H1 (cell line): ENCODE results near the gene SYPL1. TPM values are rescaled to one million over a fixed set of nuclear protein-coding genes. Genes with fewer than 3 reads are reported as not detected.

Experiments used
- CTCF ChIA-PET: fragments of 300-600 bp; sonication (Branson Sonifier 250); formaldehyde crosslinking; loops from one replicate; lab custom pipeline; 2021; ENCODE audit not compliant: partially characterized antibody; lab: Charles Lee
- POLR2A ChIA-PET: fragments of 300-600 bp; sonication (Branson Sonifier 250); formaldehyde crosslinking; loops from one replicate; lab custom pipeline; 2021; ENCODE audit warnings: inconsistent platforms; ENCODE audit not compliant: partially characterized antibody; lab: Charles Lee
- DNase-seq, 2 experiments: peaks; one replicate each; pipeline versions ENCODE4 v3.0.0 to v3.0.0-alpha.2; 2010 to 2022; ENCODE audit warnings: low spot score in 2 of 2, low read depth in 1 of 2, mixed read lengths in 1 of 2
- FAIRE-seq: peaks from 2 replicates; lab custom pipeline; 2011; peaks lifted over from hg19 to GRCh38; lab: Jason Lieb, UNC
- H2AFZ ChIP-seq: 2 replicates; pipeline ENCODE4 v1.8.1; 2012; ENCODE audit warnings: low read length, inconsistent platforms
- H2AK5ac ChIP-seq: 2 replicates; pipeline ENCODE4 v1.6.1; 2013; ENCODE audit warnings: low read depth, low read length
- H2BK120ac ChIP-seq: replicated peaks from 2 replicates; pipeline ENCODE3; 2013; ENCODE audit warnings: low read depth, low read length, inconsistent platforms
- H2BK12ac ChIP-seq: 2 replicates; pipeline ENCODE4 v1.6.1; 2013; ENCODE audit warnings: low read depth, low read length
- H2BK15ac ChIP-seq: 2 replicates; pipeline ENCODE4 v1.6.1; 2013; ENCODE audit warnings: low read length
- H2BK20ac ChIP-seq: 2 replicates; pipeline ENCODE4 v1.6.1; 2013; ENCODE audit warnings: low read length
- H2BK5ac ChIP-seq: 2 replicates; pipeline ENCODE4 v1.6.1; 2013; ENCODE audit warnings: low read depth, low read length
- H3K14ac ChIP-seq: 2 replicates; pipeline ENCODE4 v1.6.1; 2013; ENCODE audit warnings: inconsistent platforms; ENCODE audit not compliant: insufficient read length
- H3K18ac ChIP-seq: 2 replicates; pipeline ENCODE4 v1.6.1; 2013; ENCODE audit warnings: low read length; ENCODE audit errors: extremely low read depth
- H3K23ac ChIP-seq: 2 replicates; pipeline ENCODE4 v1.6.1; 2013; ENCODE audit warnings: inconsistent platforms; ENCODE audit not compliant: insufficient read length
- H3K23me2 ChIP-seq: 2 replicates; pipeline ENCODE4 v1.6.1; 2013; ENCODE audit warnings: low read depth, low read length
- H3K27ac ChIP-seq: 2 replicates; pipeline ENCODE4 v1.6.1; 2011; ENCODE audit warnings: low read depth, low read length, inconsistent platforms
- H3K27me3 ChIP-seq, 4 experiments: replicated peaks in 1 of 4; 1 replicate in 1 of 4; 2 replicates in 3 of 4; pipeline versions ENCODE4 v1.6.1 to v1.8.1; 2011 to 2013; ENCODE audit warnings: low read length in 3 of 4, mild to moderate bottlenecking in 3 of 4, inconsistent platforms in 2 of 4, mixed read lengths in 2 of 4, moderate library complexity in 1 of 4; ENCODE audit not compliant: control insufficient read depth in 3 of 4, insufficient read depth in 3 of 4; ENCODE audit errors: extremely low read depth in 1 of 4
- H3K36me3 ChIP-seq, 4 experiments: 2 replicates each; pipeline versions ENCODE4 v1.6.1 to v1.8.1; 2011 to 2013; ENCODE audit warnings: mild to moderate bottlenecking in 4 of 4, low read length in 3 of 4, moderate library complexity in 2 of 4, control low read depth in 1 of 4, inconsistent platforms in 1 of 4; ENCODE audit not compliant: insufficient read depth in 4 of 4, control insufficient read depth in 2 of 4
- H3K4ac ChIP-seq: replicated peaks from 2 replicates; pipeline ENCODE3; 2013; ENCODE audit warnings: low read length, low read depth, mixed read lengths, inconsistent platforms; ENCODE audit not compliant: insufficient read length
- H3K4me1 ChIP-seq, 4 experiments: replicated peaks in 1 of 4; 1 replicate in 1 of 4; 2 replicates in 3 of 4; pipeline versions ENCODE4 v1.6.1 to v1.8.1; 2011 to 2013; ENCODE audit warnings: low read length in 3 of 4, inconsistent platforms in 2 of 4, mixed read lengths in 1 of 4; ENCODE audit not compliant: insufficient read depth in 4 of 4, control insufficient read depth in 3 of 4
- H3K4me2 ChIP-seq, 2 experiments: 2 replicates each; pipeline versions ENCODE4 v1.6.1 to v1.8.1; 2011 to 2013; ENCODE audit warnings: low read depth in 2 of 2, low read length in 2 of 2, control low read depth in 1 of 2, inconsistent platforms in 1 of 2, mild to moderate bottlenecking in 1 of 2; ENCODE audit not compliant: insufficient read depth in 1 of 2
- H3K4me3 ChIP-seq, 4 experiments: fragments of 200-600, 300-600 bp in 1 of 4; sonication (generic), shearing (Covaris generic), sonication (Bioruptor Twin) in 1 of 4; 2 replicates each; pipeline versions ENCODE4 v1.5.1 to v1.8.1; 2011 to 2016; ENCODE audit warnings: low read length in 4 of 4, low read depth in 3 of 4, control low read depth in 2 of 4, inconsistent platforms in 2 of 4, mild to moderate bottlenecking in 2 of 4, mixed read lengths in 1 of 4, moderate library complexity in 1 of 4; ENCODE audit not compliant: insufficient read depth in 2 of 4; ENCODE audit errors: extremely low read depth in 1 of 4
- H3K56ac ChIP-seq: replicated peaks from 2 replicates; pipeline ENCODE3; 2013; ENCODE audit warnings: low read depth, mild to moderate bottlenecking, mixed read lengths, low read length, inconsistent platforms; ENCODE audit not compliant: insufficient read length
- H3K79me1 ChIP-seq: 2 replicates; pipeline ENCODE4 v1.6.1; 2013; ENCODE audit warnings: low read depth, low read length, control low read depth
- H3K79me2 ChIP-seq, 2 experiments: 2 replicates each; pipeline versions ENCODE4 v1.6.1 to v1.8.1; 2012 to 2013; ENCODE audit warnings: low read length in 2 of 2, mild to moderate bottlenecking in 2 of 2, inconsistent platforms in 1 of 2; ENCODE audit not compliant: insufficient read depth in 2 of 2, control insufficient read depth in 1 of 2
- H3K9ac ChIP-seq, 4 experiments: replicated peaks in 1 of 4; 1 replicate in 1 of 4; 2 replicates in 3 of 4; pipeline versions ENCODE4 v1.6.1 to v1.8.1; 2011 to 2013; ENCODE audit warnings: low read depth in 3 of 4, low read length in 3 of 4, control low read depth in 2 of 4, mild to moderate bottlenecking in 2 of 4, moderate library complexity in 2 of 4, inconsistent platforms in 1 of 4; ENCODE audit errors: extremely low read depth in 1 of 4
- H3K9me3 ChIP-seq, 2 experiments: 2 replicates each; pipeline versions ENCODE4 v1.6.1 to v1.8.1; 2012 to 2013; ENCODE audit warnings: mild to moderate bottlenecking in 2 of 2, moderate library complexity in 2 of 2, control low read depth in 1 of 2, inconsistent platforms in 1 of 2, low read depth in 1 of 2, low read length in 1 of 2, mixed read lengths in 1 of 2; ENCODE audit not compliant: insufficient read depth in 2 of 2
- H4K20me1 ChIP-seq, 2 experiments: replicated peaks in 1 of 2; 2 replicates each; pipeline versions ENCODE3 to v1.8.1; 2011 to 2013; ENCODE audit warnings: inconsistent platforms in 2 of 2, low read length in 2 of 2, mild to moderate bottlenecking in 1 of 2; ENCODE audit not compliant: insufficient read depth in 2 of 2, control insufficient read depth in 1 of 2
- H4K5ac ChIP-seq: 2 replicates; pipeline ENCODE4 v1.6.1; 2013; ENCODE audit warnings: low read length, low read depth, mixed read lengths, inconsistent platforms; ENCODE audit not compliant: insufficient read length
- H4K8ac ChIP-seq: 2 replicates; pipeline ENCODE4 v1.8.0; 2013; ENCODE audit warnings: mild to moderate bottlenecking, moderate library complexity, low read length, inconsistent platforms; ENCODE audit not compliant: insufficient read depth; ENCODE audit errors: extremely low read depth
- H4K91ac ChIP-seq: replicated peaks from 2 replicates; pipeline ENCODE3; 2013; ENCODE audit warnings: low read length, mixed read lengths, inconsistent platforms; ENCODE audit not compliant: insufficient read length
- CTCF ChIP-seq, 3 experiments: IDR thresholded peaks; 1 replicate in 2 of 3; 2 replicates in 1 of 3; pipeline versions ENCODE4 v1.5.1 to v1.6.1; 2011; ENCODE audit warnings: low read length in 3 of 3, mild to moderate bottlenecking in 3 of 3, inconsistent platforms in 2 of 3, low read depth in 1 of 3, moderate library complexity in 1 of 3; ENCODE audit not compliant: insufficient read depth in 1 of 3; ENCODE audit errors: control extremely low read depth in 1 of 3
- EGR1 ChIP-seq: IDR thresholded peaks from 2 replicates; pipeline ENCODE4 v1.6.1; 2011; ENCODE audit warnings: low read depth, low read length, borderline replicate concordance
- RAD21 ChIP-seq, 2 experiments: IDR thresholded peaks in 1 of 2; conservative IDR thresholded peaks in 1 of 2; 2 replicates each; pipeline ENCODE4 v1.6.1; 2011; ENCODE audit warnings: low read depth in 2 of 2, low read length in 2 of 2, improper control_type of control experiment in 1 of 2, inconsistent platforms in 1 of 2, mild to moderate bottlenecking in 1 of 2, moderate library complexity in 1 of 2
- WGBS, 2 experiments: shearing (Covaris generic) in 1 of 2; methylation state at CpG; one replicate each; pipeline versions ENCODE4 v1.1.6 to v1.1.7; 2013 to 2015; ENCODE audit warnings: low lambda C conversion rate in 2 of 2, mixed read lengths in 2 of 2, inconsistent platforms in 1 of 2, low coverage in 1 of 2, missing lambda C conversion rate in 1 of 2; ENCODE audit not compliant: insufficient replicate concordance in 2 of 2, insufficient coverage in 1 of 2, insufficient read length in 1 of 2; ENCODE audit errors: extremely low coverage in 1 of 2, missing lambda C conversion rate in 1 of 2; 5-methylcytosine and 5-hydroxymethylcytosine counted together
- polyA plus RNA-seq, 7 experiments: library from polyadenylated mRNA; depleted of rRNA in 3 of 7; stranded (reverse) in 5 of 7; unstranded in 2 of 7; fragments of >200 nt in 5 of 7; fragments of 200-250 nt in 2 of 7; gene quantifications; 1 replicate in 5 of 7; 2 replicates in 1 of 7; 4 replicates in 1 of 7; pipeline versions ENCODE4 v1.2.1 to v1.2.3, GENCODE V29; 2011 to 2013; ENCODE audit warnings: missing spikeins in 2 of 7, mixed read lengths in 2 of 7
- total RNA-seq: library from RNA; stranded (reverse); fragmentation: NEBNext Ultra II Directional; extraction: Animal tissue kit (Norgen Biotek cat#: 25700); gene quantifications from 2 replicates; pipeline ENCODE4 v1.2.1, GENCODE V29; 2021

Gene SYPL1
- total and polyA plus RNA-seq, 2 of the 8 experiments (the other 6 are each of a cell fraction or from before 2014, with no cell fraction given) = 44.9 to 57.7 TPM

GRCh38 chr7:106041140-106041717 lies 70.9 kb downstream of the SYPL1 start:
- H3K23me2 ChIP-seq = no peaks in the 10 kb centered on the region
- H3K18ac ChIP-seq = no peak overlapping the region
- H2BK5ac ChIP-seq = no peak overlapping the region
- H3K56ac ChIP-seq = no peak overlapping the region
- no peak overlapping the region for H2BK20ac ChIP-seq
- no peak overlapping the region for H3K4ac ChIP-seq
- POLR2A ChIA-PET = interaction anchor here (0.9 kb wide), 1 partner anchor 14 kb away, joined by 3 read pairs; no protein-coding TSS in a partner anchor
- H2BK12ac ChIP-seq = peak overlapping the region; percentile 82; the same call in 1 of the 2 replicates
- H2AK5ac ChIP-seq = no peak overlapping the region
- peak overlapping the region; percentile 66; the same call in 1 of the 2 replicates for H2BK15ac ChIP-seq
- H2BK120ac ChIP-seq = no peak overlapping the region
- H3K27me3 ChIP-seq = no peaks in the 10 kb centered on the region
- no peak overlapping the region for H3K23ac ChIP-seq
- no peak overlapping the region for H3K27ac ChIP-seq
- peak in 1 of 2 experiments; percentile 80 for DNase-seq
- H3K4me2 ChIP-seq = no peak overlapping the region
- H3K9ac ChIP-seq = no peak overlapping the region
- no peak overlapping the region for H4K5ac ChIP-seq
- H4K8ac ChIP-seq = no peak overlapping the region
- peaks cover 0 to 7% (median 0%) of the 10 kb centered on the region in 4 experiments; a peak in 3 of 7 replicates for H3K4me1 ChIP-seq
- no peak overlapping the region for H3K4me3 ChIP-seq
- CTCF ChIA-PET = interaction anchor here (0.6 to 13.5 kb wide), 64 partner anchors 10 to 455 kb away, joined by 3 to 265 read pairs (median 5); partner anchors contain the start of genes ATXN7L1 and CDHR3
- no peaks in the 10 kb centered on the region for H3K79me2 ChIP-seq
- H3K14ac ChIP-seq = no peak overlapping the region
- no peaks in the 10 kb centered on the region for H3K36me3 ChIP-seq
- FAIRE-seq = peak; percentile 69
- H2AFZ ChIP-seq = peak overlapping the region; percentile 69; the same call in 1 of the 2 replicates
- TF ChIP-seq CTCF (IDR thresholded peaks at IDR 0.05; ENCODE audit: control extremely low read depth in 1 of 3, insufficient read depth in 1 of 3, low read depth in 1 of 3, low read length in 3 of 3) (peak; percentile 76 to 98 (median 89)), RAD21 (IDR thresholded peaks at IDR 0.05 in 1 of 2, conservative IDR thresholded peaks at IDR 0.05 in 1 of 2; ENCODE audit: low read depth in 2 of 2, low read length in 2 of 2) (peak; percentile 55 to 65), EGR1 (no peak)
- no peaks in the 10 kb centered on the region for H3K79me1 ChIP-seq
- no peak overlapping the region for H4K91ac ChIP-seq
- H4K20me1 ChIP-seq = no peaks in the 10 kb centered on the region
- WGBS, 2 experiments = 64% methylated on average over 6 of the region's 6 CpGs; no CpG with 5 or more reads in 1 of the 2 experiments
- H3K9me3 ChIP-seq = no peaks in the 10 kb centered on the region
